HAP-1 (cell line): ENCODE results near the gene HHIPL2.
"Not testable (repeated sequence)": the region's sequence is repeated elsewhere in the genome, so short reads cannot be mapped to it uniquely, and the experiment has no call there.

Experiments used
- DNase-seq, 2 experiments: peaks; one replicate each; pipeline ENCODE4 v3.0.0-alpha.2; 2016 to 2020; ENCODE audit warnings: low spot score in 2 of 2
- H3K27me3 ChIP-seq: fragments of 250-450 bp; sonication (Bioruptor Pico); 2 replicates; pipeline ENCODE4 v1.5.1; 2020; ENCODE audit warnings: low read depth, mild to moderate bottlenecking, moderate library complexity
- H3K36me3 ChIP-seq: fragments of 250-450 bp; sonication (Bioruptor Pico); replicated peaks from 2 replicates; pipeline ENCODE4 v1.5.1; 2020; ENCODE audit warnings: mild to moderate bottlenecking
- H3K4me1 ChIP-seq: fragments of 250-450 bp; sonication (Bioruptor Pico); 2 replicates; pipeline ENCODE4 v1.5.1; 2020; ENCODE audit warnings: mild to moderate bottlenecking
- H3K4me3 ChIP-seq: fragments of 250-450 bp; sonication (Bioruptor Pico); 2 replicates; pipeline ENCODE4 v1.5.1; 2020; ENCODE audit warnings: mild to moderate bottlenecking, moderate library complexity
- H3K9me3 ChIP-seq: fragments of 250-450 bp; sonication (Bioruptor Pico); 2 replicates; pipeline ENCODE4 v1.5.1; 2020; ENCODE audit warnings: mild to moderate bottlenecking, moderate library complexity
- in situ Hi-C: fragments of 300-500 bp; cut with MboI; formaldehyde crosslinking; loops from 3 replicates; pipeline ENCODE4 v1.14.3; 2020; ENCODE audit warnings: low sequenced_read_pairs, inconsistent platforms, mixed read lengths

HHIPL2 gene

GRCh38 chr1:222523852-222524251 is 24.1 kb downstream of the HHIPL2 start:
- no peaks in the 10 kb centered on the region for H3K4me1 ChIP-seq
- no peak overlapping the region for H3K4me3 ChIP-seq
- H3K36me3 ChIP-seq, result no peaks in the 10 kb centered on the region
- no peak for DNase-seq
- no peaks in the 10 kb centered on the region for H3K9me3 ChIP-seq
- no peaks in the 10 kb centered on the region for H3K27me3 ChIP-seq
- in situ Hi-C loops, result no loop called here

- H3K9me3 ChIP-seq, result no peaks in the 10 kb centered on the region
- no peaks in the 10 kb centered on the region for H3K27me3 ChIP-seq
- no peaks in the 10 kb centered on the region for H3K4me1 ChIP-seq
- H3K4me3 ChIP-seq, result no peak overlapping the region
- in situ Hi-C loops, result no loop called here
- no peak for DNase-seq
- no peaks in the 10 kb centered on the region for H3K36me3 ChIP-seq
Observed at GRCh38 chr1:222522105-222522915, 25.6 kb downstream of the HHIPL2 start.

- peak; percentile 5 to 30 for DNase-seq
- Histone ChIP-seq H3K4me3 (no peak overlapping the region), H3K36me3 (no peaks in the 10 kb centered on the region), H3K9me3 (no peaks in the 10 kb centered on the region), H3K27me3 (no peaks in the 10 kb centered on the region), H3K4me1 (no peaks in the 10 kb centered on the region)
- in situ Hi-C loops, result no loop called here
Observed at GRCh38 chr1:222521299-222522104, 26.4 kb downstream of the HHIPL2 start.

- H3K9me3 ChIP-seq, H3K4me1 ChIP-seq, in situ Hi-C loops, H3K27me3 ChIP-seq, H3K36me3 ChIP-seq, H3K4me3 ChIP-seq, DNase-seq: not testable (repeated sequence)
Observed at GRCh38 chr1:222489496-222489895, 58.4 kb downstream of the HHIPL2 start.

- H3K4me3 ChIP-seq, in situ Hi-C loops: not testable (repeated sequence)
Observed at GRCh38 chr1:222487774-222488173, 60.1 kb downstream of the HHIPL2 start.

GRCh38 chr1:222484005-222484404 is 63.9 kb downstream of the HHIPL2 start:
- H3K9me3 ChIP-seq, in situ Hi-C loops: not testable (repeated sequence)

More at GRCh38 chr1:222487774-222488173, 60.1 kb downstream of the HHIPL2 start:
- H3K4me1 ChIP-seq, H3K9me3 ChIP-seq, H3K27me3 ChIP-seq, H3K36me3 ChIP-seq, DNase-seq: not testable (repeated sequence)

GRCh38 chr1:222479567-222479966 is 68.3 kb downstream of the HHIPL2 start:
- H3K36me3 ChIP-seq, H3K4me3 ChIP-seq, H3K9me3 ChIP-seq, in situ Hi-C loops, H3K4me1 ChIP-seq, DNase-seq, H3K27me3 ChIP-seq: not testable (repeated sequence)

More at GRCh38 chr1:222484005-222484404, 63.9 kb downstream of the HHIPL2 start:
- DNase-seq, H3K36me3 ChIP-seq, H3K27me3 ChIP-seq, H3K4me3 ChIP-seq, H3K4me1 ChIP-seq: not testable (repeated sequence)

- H3K4me3 ChIP-seq, DNase-seq, in situ Hi-C loops, H3K27me3 ChIP-seq, H3K9me3 ChIP-seq, H3K36me3 ChIP-seq, H3K4me1 ChIP-seq: not testable (repeated sequence)
Observed at GRCh38 chr1:222476436-222476835, 71.5 kb downstream of the HHIPL2 start.

- DNase-seq, H3K27me3 ChIP-seq, H3K4me3 ChIP-seq, H3K4me1 ChIP-seq, H3K36me3 ChIP-seq, in situ Hi-C loops, H3K9me3 ChIP-seq: not testable (repeated sequence)
Observed at GRCh38 chr1:222473717-222474116, 74.2 kb downstream of the HHIPL2 start.

GRCh38 chr1:222472776-222473540 is 74.9 kb downstream of the HHIPL2 start:
- H3K9me3 ChIP-seq, H3K4me3 ChIP-seq, H3K27me3 ChIP-seq, in situ Hi-C loops, DNase-seq, H3K4me1 ChIP-seq, H3K36me3 ChIP-seq: not testable (repeated sequence)
